ACC112 (cell line): ENCODE data around the gene ENTR1.

Experiments used
- H2AFZ ChIP-seq: fragments of 200-600 bp; sonication (generic); one replicate; pipeline ENCODE4 v1.6.0; 2017; ENCODE audit warnings: antibody characterized with exemption, low read length; ENCODE audit not compliant: unreplicated experiment
- H3K27ac ChIP-seq: fragments of 200-600 bp; sonication (generic); 2 replicates; pipeline ENCODE4 v1.5.1; 2014; ENCODE audit warnings: low read depth, mild to moderate bottlenecking, antibody characterized with exemption, low read length, moderate library complexity
- H3K27me3 ChIP-seq: fragments of 200-600 bp; sonication (generic); 2 replicates; pipeline ENCODE4 v1.6.1; 2014; ENCODE audit warnings: mild to moderate bottlenecking, antibody characterized with exemption, low read length, moderate library complexity, mixed read lengths; ENCODE audit not compliant: insufficient read depth
- H3K36me3 ChIP-seq: fragments of 200-600 bp; sonication (generic); 2 replicates; pipeline ENCODE4 v1.6.1; 2016; ENCODE audit warnings: mild to moderate bottlenecking, antibody characterized with exemption, low read length, moderate library complexity, mixed read lengths; ENCODE audit not compliant: insufficient read depth
- H3K4me1 ChIP-seq: fragments of 200-600 bp; sonication (generic); one replicate; pipeline ENCODE4 v1.6.1; 2016; ENCODE audit warnings: low read length, mixed read lengths; ENCODE audit not compliant: insufficient read depth, unreplicated experiment, control insufficient read depth
- H3K4me3 ChIP-seq: fragments of 200-600 bp; sonication (generic); 2 replicates; pipeline ENCODE4 v1.5.1; 2014; ENCODE audit warnings: mild to moderate bottlenecking, low read depth, low read length
- H3K79me2 ChIP-seq: fragments of 200-600 bp; sonication (generic); one replicate; pipeline ENCODE4 v1.6.0; 2016; ENCODE audit warnings: low read length; ENCODE audit not compliant: control insufficient read depth, unreplicated experiment, insufficient read depth

The ENTR1 gene

GRCh38 chr9:136376457-136376856, 34.0 kb downstream of the ENTR1 start:
- Histone ChIP-seq H3K27me3 (no peaks in the 10 kb centered on the region), H3K4me3 (no peak overlapping the region), H2AFZ (no peak overlapping the region), H3K79me2 (no peaks in the 10 kb centered on the region), H3K36me3 (no peaks in the 10 kb centered on the region), H3K4me1 (peaks cover 9% of the 10 kb centered on the region), H3K27ac (no peak overlapping the region)

DNA sequence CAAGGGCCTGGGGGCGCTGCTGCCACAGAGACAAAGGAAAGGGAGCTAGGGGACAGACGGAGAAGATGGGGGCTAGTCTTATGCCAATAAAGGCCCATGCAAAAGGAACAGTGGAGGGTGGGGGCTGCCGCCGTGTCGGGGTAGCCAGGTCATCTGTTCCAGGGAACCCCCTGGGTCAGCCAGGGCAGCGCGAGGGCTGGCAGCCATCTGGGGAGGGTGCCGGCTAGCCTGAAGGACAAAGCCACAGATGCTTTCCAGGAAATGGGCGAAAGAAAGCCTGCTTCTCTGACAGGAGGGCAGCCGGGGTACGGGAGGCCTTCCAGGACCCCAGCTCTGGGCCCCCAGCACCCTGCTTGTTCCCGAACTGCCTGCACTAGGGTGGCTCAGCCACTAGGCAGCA, 35.3 kb downstream of the ENTR1 start:
- H3K27ac ChIP-seq = no peak overlapping the region

GRCh38 chr9:136374183-136374575, 36.2 kb downstream of the ENTR1 start:
- H2AFZ ChIP-seq = no peak overlapping the region
- H3K27ac ChIP-seq = no peak overlapping the region
- no peak overlapping the region for H3K4me3 ChIP-seq
- no peaks in the 10 kb centered on the region for H3K36me3 ChIP-seq
- H3K4me1 ChIP-seq = peaks cover 9% of the 10 kb centered on the region
- no peaks in the 10 kb centered on the region for H3K79me2 ChIP-seq
- no peaks in the 10 kb centered on the region for H3K27me3 ChIP-seq

More for the DNA sequence above, 35.3 kb downstream of the ENTR1 start:
- no peak overlapping the region for H2AFZ ChIP-seq
- peaks cover 9% of the 10 kb centered on the region for H3K4me1 ChIP-seq
- no peak overlapping the region for H3K4me3 ChIP-seq
- H3K36me3 ChIP-seq = no peaks in the 10 kb centered on the region
- no peaks in the 10 kb centered on the region for H3K27me3 ChIP-seq
- H3K79me2 ChIP-seq = no peaks in the 10 kb centered on the region

GRCh38 chr9:136373300-136374182, 36.9 kb downstream of the ENTR1 start, which contains the start of gene CARD9:
Gene CARD9, minus strand, starts transcription at chr9:136373669. Its CDS starts 1,591 bp downstream, at chr9:136372078.
- H3K4me3 ChIP-seq = no peak within 1 kb of the TSS
- peaks cover 9% of the 10 kb centered on the region for H3K4me1 ChIP-seq
- no peaks in the 10 kb centered on the region for H3K27me3 ChIP-seq
- H3K27ac ChIP-seq = no peak within 1 kb of the TSS
- H3K36me3 ChIP-seq = no peaks in the 10 kb centered on the region
- H2AFZ ChIP-seq = no peak within 1 kb of the TSS
- no peaks in the 10 kb centered on the region for H3K79me2 ChIP-seq

GRCh38 chr9:136372561-136373299, 37.7 kb downstream of the ENTR1 start:
- no peak overlapping the region for H3K4me3 ChIP-seq
- H2AFZ ChIP-seq = no peak overlapping the region
- no peaks in the 10 kb centered on the region for H3K36me3 ChIP-seq
- H3K4me1 ChIP-seq = peaks cover 9% of the 10 kb centered on the region
- H3K27ac ChIP-seq = no peak overlapping the region
- H3K79me2 ChIP-seq = no peaks in the 10 kb centered on the region
- no peaks in the 10 kb centered on the region for H3K27me3 ChIP-seq

DNA sequence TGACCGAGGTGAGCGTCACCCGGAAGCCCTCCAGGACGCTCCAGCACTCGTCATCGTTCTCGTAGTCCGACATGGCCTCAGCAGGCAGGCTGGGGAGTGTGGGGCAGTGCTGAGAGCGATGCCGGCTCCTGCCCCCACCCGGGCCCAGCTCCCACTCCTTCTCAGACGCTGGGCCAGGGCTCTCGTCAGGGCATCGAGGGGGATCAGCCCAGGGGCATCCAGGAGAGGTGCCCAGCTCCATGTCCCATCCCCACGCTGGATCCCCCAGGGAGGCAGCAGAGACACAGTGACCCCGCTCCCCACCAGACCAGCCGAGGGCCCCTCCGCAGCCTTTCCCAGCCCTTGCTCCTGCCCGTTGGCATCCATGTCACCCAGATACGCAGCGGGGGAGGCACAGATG, 38.4 kb downstream of the ENTR1 start:
- Histone ChIP-seq H3K4me1 (peaks cover 9% of the 10 kb centered on the region), H3K36me3 (no peaks in the 10 kb centered on the region), H3K27ac (no peak overlapping the region), H3K4me3 (no peak overlapping the region), H3K27me3 (no peaks in the 10 kb centered on the region), H2AFZ (no peak overlapping the region), H3K79me2 (no peaks in the 10 kb centered on the region)

DNA sequence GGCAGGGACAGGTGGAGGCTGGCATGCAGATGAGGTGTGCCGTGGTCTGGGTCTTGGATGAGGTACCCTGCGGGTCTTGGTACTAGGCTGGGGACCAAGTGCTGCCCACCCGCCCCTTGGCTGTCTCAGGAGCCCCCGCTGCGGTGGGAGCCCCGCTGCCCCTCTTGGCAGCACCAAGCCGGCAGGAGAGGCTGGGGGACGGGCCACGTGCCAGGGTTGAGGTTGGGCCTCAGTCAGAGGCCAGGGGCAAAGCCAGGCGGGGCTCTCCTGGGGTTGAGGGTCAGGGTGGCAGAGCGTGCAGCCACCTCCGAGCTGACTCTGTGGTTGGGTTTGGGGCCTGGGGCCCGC, 38.9 kb downstream of the ENTR1 start:
- Histone ChIP-seq H3K79me2 (no peaks in the 10 kb centered on the region), H3K4me3 (no peak overlapping the region), H3K36me3 (no peaks in the 10 kb centered on the region), H3K27ac (no peak overlapping the region), H2AFZ (no peak overlapping the region), H3K4me1 (peaks cover 9% of the 10 kb centered on the region), H3K27me3 (no peaks in the 10 kb centered on the region)

DNA sequence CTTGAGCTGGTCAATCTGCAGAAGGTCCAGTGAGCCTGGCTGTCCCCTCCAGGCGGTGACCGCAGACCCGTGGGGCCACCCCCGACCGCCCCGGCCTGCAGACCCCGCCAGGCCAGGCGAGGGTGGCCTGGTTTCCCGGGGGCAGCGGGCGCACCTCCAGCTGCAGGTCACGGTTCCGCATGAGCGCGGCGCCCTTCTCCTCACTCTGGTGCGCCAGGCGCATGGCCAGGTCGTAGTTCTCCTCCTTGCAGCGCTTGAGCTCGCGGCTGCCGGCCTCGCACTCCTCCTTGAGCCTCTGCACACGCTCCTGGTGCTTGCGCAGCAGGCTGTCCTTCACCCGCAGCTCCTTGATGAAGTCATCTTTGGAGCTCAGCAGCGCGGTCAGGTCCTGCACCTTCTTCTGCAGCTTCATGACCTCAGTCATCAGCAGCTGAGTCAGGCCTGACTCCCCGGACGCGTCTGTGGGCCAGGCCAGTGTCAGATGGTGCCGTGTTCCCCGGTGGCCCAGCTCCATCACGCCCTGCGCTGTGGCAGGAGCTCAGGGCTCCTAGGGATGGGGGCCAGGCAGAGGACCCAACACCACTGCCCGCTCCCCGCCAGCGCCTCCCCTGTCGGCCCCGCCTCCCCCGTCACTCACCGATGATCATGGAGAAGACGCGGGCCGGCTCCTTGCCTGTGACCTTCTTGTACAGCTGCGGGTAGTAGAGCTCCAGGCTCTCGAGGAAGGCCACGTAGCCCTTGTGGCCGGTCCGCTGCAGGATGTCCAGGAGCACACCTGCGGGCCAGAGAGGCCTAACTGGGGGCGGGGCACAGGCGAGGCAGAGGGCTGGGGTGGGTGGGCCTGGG, 39.5 kb downstream of the ENTR1 start:
- Histone ChIP-seq H3K4me1 (peaks cover 9% of the 10 kb centered on the region), H3K27me3 (no peaks in the 10 kb centered on the region), H3K79me2 (no peaks in the 10 kb centered on the region), H3K36me3 (no peaks in the 10 kb centered on the region), H3K27ac (no peak overlapping the region), H2AFZ (no peak overlapping the region), H3K4me3 (no peak overlapping the region)

GRCh38 chr9:136370037-136370436, 40.4 kb downstream of the ENTR1 start:
- Histone ChIP-seq H3K4me1 (peaks cover 9% of the 10 kb centered on the region), H2AFZ (no peak overlapping the region), H3K4me3 (no peak overlapping the region), H3K27me3 (no peaks in the 10 kb centered on the region), H3K27ac (no peak overlapping the region), H3K36me3 (no peaks in the 10 kb centered on the region), H3K79me2 (no peaks in the 10 kb centered on the region)

DNA sequence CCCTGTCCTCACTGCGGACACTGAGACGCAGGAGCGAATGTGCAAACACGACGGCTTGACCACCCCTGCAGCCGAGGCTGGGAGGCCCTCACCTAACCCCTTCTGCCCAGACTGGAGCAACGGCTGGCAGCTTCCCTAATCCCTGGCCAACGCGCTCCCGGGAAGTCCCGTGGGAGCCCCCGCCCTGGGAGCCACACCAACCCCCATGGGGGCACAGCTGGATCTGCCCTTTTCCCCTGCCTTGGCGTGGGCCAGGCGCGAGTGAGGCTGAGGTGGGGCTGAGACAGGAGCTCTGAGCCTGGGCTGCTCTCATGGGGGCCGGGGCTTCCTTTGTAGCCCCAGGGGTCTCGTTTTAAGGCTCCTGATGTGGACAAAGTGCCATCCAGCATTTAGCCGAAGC, 42.2 kb downstream of the ENTR1 start:
- Histone ChIP-seq H3K4me3 (no peak overlapping the region), H2AFZ (no peak overlapping the region), H3K27me3 (no peaks in the 10 kb centered on the region), H3K4me1 (peaks cover 9% of the 10 kb centered on the region), H3K79me2 (no peaks in the 10 kb centered on the region), H3K36me3 (no peaks in the 10 kb centered on the region), H3K27ac (no peak overlapping the region)
